H9 (cell line): Measurements from ENCODE around the gene FBXO17. TPM values are rescaled to one million over a fixed set of nuclear protein-coding genes. Genes with fewer than 3 reads are reported as not detected.
A peak's percentile ranks its signal among the peaks of the same experiment; 100 is the strongest.

ENCODE experiments used
- DNase-seq: peaks from one replicate; pipeline ENCODE4 v3.0.0-alpha.2; 2017
- H2AFZ ChIP-seq: one replicate; pipeline ENCODE4 v1.6.1; 2013; ENCODE audit warnings: mild to moderate bottlenecking, low read length, control low read depth, moderate library complexity
- H2AK5ac ChIP-seq: 2 replicates; pipeline ENCODE4 v1.6.1; 2013; ENCODE audit warnings: low read length, control low read depth, mixed read lengths; ENCODE audit not compliant: insufficient read length
- H2BK120ac ChIP-seq: one replicate; pipeline ENCODE4 v1.6.1; 2013; ENCODE audit warnings: low read depth, mild to moderate bottlenecking, low read length, control low read depth, inconsistent platforms; ENCODE audit not compliant: poor library complexity, severe bottlenecking
- H2BK12ac ChIP-seq: 2 replicates; pipeline ENCODE4 v1.6.1; 2013; ENCODE audit warnings: low read length, control low read depth, mixed read lengths, low read depth; ENCODE audit not compliant: insufficient read length
- H2BK15ac ChIP-seq: 2 replicates; pipeline ENCODE4 v1.6.1; 2013; ENCODE audit warnings: low read depth, low read length, control low read depth
- H2BK20ac ChIP-seq: one replicate; pipeline ENCODE4 v1.6.1; 2013; ENCODE audit warnings: low read depth, mild to moderate bottlenecking, low read length, control low read depth, inconsistent platforms; ENCODE audit not compliant: poor library complexity, severe bottlenecking
- H2BK5ac ChIP-seq: 2 replicates; pipeline ENCODE4 v1.6.1; 2013; ENCODE audit warnings: low read length, control low read depth, mixed read lengths; ENCODE audit not compliant: insufficient read length
- H3K14ac ChIP-seq: 2 replicates; pipeline ENCODE4 v1.6.1; 2013; ENCODE audit warnings: low read length, control low read depth; ENCODE audit not compliant: insufficient read depth
- H3K18ac ChIP-seq: 2 replicates; pipeline ENCODE4 v1.6.1; 2013; ENCODE audit warnings: low read depth, mild to moderate bottlenecking, mixed read lengths, low read length, control low read depth; ENCODE audit not compliant: insufficient read length
- H3K23ac ChIP-seq: 2 replicates; pipeline ENCODE4 v1.6.1; 2013; ENCODE audit warnings: low read length, control low read depth, mixed read lengths, low read depth; ENCODE audit not compliant: insufficient read length
- H3K23me2 ChIP-seq: 2 replicates; pipeline ENCODE4 v1.6.1; 2013; ENCODE audit warnings: low read depth, mild to moderate bottlenecking, mixed read lengths, low read length, control low read depth; ENCODE audit not compliant: insufficient read length, poor library complexity, severe bottlenecking
- H3K27ac ChIP-seq: 2 replicates; pipeline ENCODE4 v1.5.1; 2013; ENCODE audit warnings: low read length, control low read depth, mixed read lengths, low read depth; ENCODE audit not compliant: insufficient read length
- H3K27me3 ChIP-seq: 2 replicates; pipeline ENCODE4 v1.6.1; 2013; ENCODE audit warnings: low read length, control low read depth, inconsistent platforms; ENCODE audit not compliant: insufficient read depth
- H3K4ac ChIP-seq: 2 replicates; pipeline ENCODE4 v1.6.1; 2013; ENCODE audit warnings: low read depth, mild to moderate bottlenecking, control low read depth, inconsistent platforms, low read length, moderate library complexity
- H3K4me1 ChIP-seq: 2 replicates; pipeline ENCODE4 v1.6.1; 2013; ENCODE audit warnings: low read length, control low read depth, inconsistent platforms; ENCODE audit not compliant: insufficient read depth
- H3K4me2 ChIP-seq: 2 replicates; pipeline ENCODE4 v1.6.1; 2013; ENCODE audit warnings: low read length, control low read depth, mixed read lengths; ENCODE audit not compliant: insufficient read length, insufficient read depth
- H3K56ac ChIP-seq: 2 replicates; pipeline ENCODE4 v1.6.1; 2013; ENCODE audit warnings: low read depth, mild to moderate bottlenecking, mixed read lengths, low read length, control low read depth; ENCODE audit not compliant: insufficient read length
- H3K79me1 ChIP-seq: 2 replicates; pipeline ENCODE4 v1.6.1; 2013; ENCODE audit warnings: low read depth, mild to moderate bottlenecking, moderate library complexity, low read length, control low read depth, inconsistent platforms; ENCODE audit not compliant: insufficient read depth, poor library complexity, severe bottlenecking
- H3K79me2 ChIP-seq: 2 replicates; pipeline ENCODE4 v1.6.1; 2013; ENCODE audit warnings: low read length, control low read depth, inconsistent platforms; ENCODE audit not compliant: insufficient read depth
- H3K9ac ChIP-seq: 2 replicates; pipeline ENCODE4 v1.6.1; 2013; ENCODE audit warnings: low read length, control low read depth, mixed read lengths; ENCODE audit not compliant: insufficient read length; ENCODE audit errors: extremely low read depth
- H3K9me3 ChIP-seq: one replicate; pipeline ENCODE4 v1.6.1; 2013; ENCODE audit warnings: low read depth, low read length, inconsistent platforms; ENCODE audit not compliant: control insufficient read depth
- H3T11ph ChIP-seq: one replicate; pipeline ENCODE4 v1.6.1; 2013; ENCODE audit warnings: mild to moderate bottlenecking, low read length, control low read depth, inconsistent platforms
- H4K20me1 ChIP-seq: one replicate; pipeline ENCODE4 v1.6.1; 2013; ENCODE audit not compliant: control insufficient read depth, insufficient read length, insufficient read depth
- H4K5ac ChIP-seq: 2 replicates; pipeline ENCODE4 v1.6.1; 2013; ENCODE audit warnings: low read depth, mild to moderate bottlenecking, mixed read lengths, low read length, control low read depth; ENCODE audit not compliant: insufficient read length
- H4K8ac ChIP-seq: replicated peaks from 2 replicates; pipeline ENCODE4 v1.6.1; 2013; ENCODE audit warnings: low read length, control low read depth, mixed read lengths, low read depth; ENCODE audit not compliant: insufficient read length
- H4K91ac ChIP-seq: 2 replicates; pipeline ENCODE4 v1.6.1; 2013; ENCODE audit warnings: low read depth, mild to moderate bottlenecking, moderate library complexity, mixed read lengths, low read length, control low read depth; ENCODE audit not compliant: insufficient read length
- H3K27ac Mint-ChIP-seq, 3 experiments: 2 replicates in 2 of 3; 3 replicates in 1 of 3; pipeline ENCODE4 v1.8.0; 2020 to 2021; ENCODE audit warnings: mixed read lengths in 3 of 3, mild to moderate bottlenecking in 1 of 3, moderate library complexity in 1 of 3
- H3K27me3 Mint-ChIP-seq: 2 replicates; pipeline ENCODE4 v1.8.0; 2021; ENCODE audit warnings: low read depth, mild to moderate bottlenecking, moderate library complexity, mixed read lengths
- H3K36me3 Mint-ChIP-seq, 3 experiments: 2 replicates in 2 of 3; 3 replicates in 1 of 3; pipeline ENCODE4 v1.8.0; 2020 to 2021; ENCODE audit warnings: low read depth in 3 of 3, mixed read lengths in 3 of 3; ENCODE audit not compliant: insufficient read depth in 1 of 3
- H3K4me1 Mint-ChIP-seq, 2 experiments: 2 replicates each; pipeline ENCODE4 v1.8.0; 2020; ENCODE audit warnings: mixed read lengths in 2 of 2
- H3K4me3 Mint-ChIP-seq, 2 experiments: 2 replicates in 1 of 2; 3 replicates in 1 of 2; pipeline ENCODE4 v1.8.0; 2020 to 2021; ENCODE audit warnings: mild to moderate bottlenecking in 2 of 2, mixed read lengths in 2 of 2, moderate library complexity in 1 of 2
- H3K9me3 Mint-ChIP-seq, 2 experiments: 2 replicates in 1 of 2; 3 replicates in 1 of 2; pipeline ENCODE4 v1.8.0; 2020; ENCODE audit warnings: mild to moderate bottlenecking in 2 of 2, mixed read lengths in 2 of 2, moderate library complexity in 1 of 2
- WGBS: extraction: QIAGEN DNeasy Blood & Tissue Kit; methylation state at CpG from one replicate; pipeline ENCODE4 v1.1.7; 2013; ENCODE audit warnings: missing lambda C conversion rate, low lambda C conversion rate, mixed read lengths; ENCODE audit not compliant: insufficient read length; ENCODE audit errors: extremely low coverage; 5-methylcytosine and 5-hydroxymethylcytosine counted together
- total RNA-seq: library from RNA; stranded (reverse); gene quantifications from 2 replicates; pipeline ENCODE4 v1.2.1, GENCODE V29; 2021
- TF ChIP-seq, protein P1 (sequence below): fragments of 200-600 bp; sonication (generic); conservative IDR thresholded peaks from 3 replicates; pipeline ENCODE4 v1.8.0; 2021; ENCODE audit warnings: antibody characterized with exemption, mild to moderate bottlenecking

Gene FBXO17
- total RNA-seq, 1 experiment from 2014 or later = 25.5 TPM

DNA sequence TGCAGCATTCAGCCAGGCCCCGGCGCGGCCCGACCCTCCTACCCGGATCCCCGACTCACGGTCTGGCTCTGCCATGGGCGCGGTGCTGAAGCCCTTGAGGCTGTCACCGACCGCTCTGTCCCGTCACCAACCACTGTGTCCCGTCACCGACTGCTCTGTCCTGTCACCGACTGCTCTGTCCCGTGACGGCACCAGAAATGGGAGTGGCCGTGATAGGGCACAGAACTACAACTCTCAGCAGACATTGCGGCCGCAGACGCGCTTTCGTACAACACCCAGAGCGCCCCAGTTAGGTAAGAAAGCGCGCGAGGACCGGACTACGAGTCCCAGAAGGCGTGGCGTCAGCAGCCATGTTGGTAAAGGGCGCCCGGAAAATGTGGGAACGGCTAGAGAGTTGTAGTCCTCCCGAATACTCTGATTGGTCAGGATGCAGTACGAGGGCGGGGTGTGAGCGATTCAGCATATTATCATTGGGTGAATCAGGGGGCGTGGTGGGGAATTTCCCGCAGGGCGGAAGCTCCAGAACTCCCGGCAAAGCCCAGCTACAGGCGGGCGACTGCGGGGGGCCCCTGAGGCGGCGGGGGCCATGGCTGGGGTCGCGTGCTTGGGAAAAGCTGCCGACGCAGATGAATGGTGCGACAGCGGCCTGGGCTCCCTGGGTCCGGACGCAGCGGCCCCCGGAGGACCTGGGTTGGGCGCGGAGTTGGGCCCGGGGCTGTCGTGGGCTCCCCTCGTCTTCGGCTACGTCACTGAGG is 75.9 kb downstream of the FBXO17 start, which contains the start of the genes NFKBIB and SIRT2:
Gene NFKBIB (plus strand): TSS at position 523 of the 755 bp plus-strand sequence. CDS start 64 bp downstream, at position 587.
Gene SIRT2 (minus strand): TSS at position 172 of the 755 bp plus-strand sequence. CDS start 97 bp downstream, at position 75.
- peak within 1 kb of the TSS; percentile 95 for H3K14ac ChIP-seq
- H3K4me1 Mint-ChIP-seq = peaks cover 15 to 18% of the 10 kb centered on the region in 2 experiments
- H3K4me2 ChIP-seq = peak within 1 kb of the TSS; percentile 76
- peak within 1 kb of the TSS; percentile 92 for H3K18ac ChIP-seq
- no peak within 1 kb of the TSS for H2BK20ac ChIP-seq
- no peak within 1 kb of the TSS for H2BK5ac ChIP-seq
- TF ChIP-seq, protein P1, sequence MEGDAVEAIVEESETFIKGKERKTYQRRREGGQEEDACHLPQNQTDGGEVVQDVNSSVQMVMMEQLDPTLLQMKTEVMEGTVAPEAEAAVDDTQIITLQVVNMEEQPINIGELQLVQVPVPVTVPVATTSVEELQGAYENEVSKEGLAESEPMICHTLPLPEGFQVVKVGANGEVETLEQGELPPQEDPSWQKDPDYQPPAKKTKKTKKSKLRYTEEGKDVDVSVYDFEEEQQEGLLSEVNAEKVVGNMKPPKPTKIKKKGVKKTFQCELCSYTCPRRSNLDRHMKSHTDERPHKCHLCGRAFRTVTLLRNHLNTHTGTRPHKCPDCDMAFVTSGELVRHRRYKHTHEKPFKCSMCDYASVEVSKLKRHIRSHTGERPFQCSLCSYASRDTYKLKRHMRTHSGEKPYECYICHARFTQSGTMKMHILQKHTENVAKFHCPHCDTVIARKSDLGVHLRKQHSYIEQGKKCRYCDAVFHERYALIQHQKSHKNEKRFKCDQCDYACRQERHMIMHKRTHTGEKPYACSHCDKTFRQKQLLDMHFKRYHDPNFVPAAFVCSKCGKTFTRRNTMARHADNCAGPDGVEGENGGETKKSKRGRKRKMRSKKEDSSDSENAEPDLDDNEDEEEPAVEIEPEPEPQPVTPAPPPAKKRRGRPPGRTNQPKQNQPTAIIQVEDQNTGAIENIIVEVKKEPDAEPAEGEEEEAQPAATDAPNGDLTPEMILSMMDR = no peak
- no peaks in the 10 kb centered on the region for H3K9me3 ChIP-seq
- no peak within 1 kb of the TSS for H2AK5ac ChIP-seq
- H2BK120ac ChIP-seq = no peak within 1 kb of the TSS
- H4K5ac ChIP-seq = no peak within 1 kb of the TSS
- no peak within 1 kb of the TSS for H2AFZ ChIP-seq
- H3K27ac Mint-ChIP-seq = peak within 1 kb of the TSS; percentile 17 to 97 (median 88)
- no peaks in the 10 kb centered on the region for H4K20me1 ChIP-seq
- no peak within 1 kb of the TSS for H2BK12ac ChIP-seq
- H3T11ph ChIP-seq = no peak within 1 kb of the TSS
- H3K23ac ChIP-seq = no peak within 1 kb of the TSS
- H4K91ac ChIP-seq = no peak within 1 kb of the TSS
- peaks cover 2 to 10% (median 7%) of the 10 kb centered on the region in 3 experiments; a peak in 5 of 7 replicates for H3K36me3 Mint-ChIP-seq
- H2BK15ac ChIP-seq = no peak within 1 kb of the TSS
- peak within 1 kb of the TSS; percentile 81 to 86 for H3K4me3 Mint-ChIP-seq
- no CpG with 5 or more reads among the region's 64 CpGs for WGBS
- H3K9ac ChIP-seq = peak within 1 kb of the TSS; percentile 74
- no peak within 1 kb of the TSS for H3K4ac ChIP-seq
- H4K8ac ChIP-seq = no peak within 1 kb of the TSS
- peaks cover 15% of the 10 kb centered on the region for H3K27me3 Mint-ChIP-seq
- peaks cover 2% of the 10 kb centered on the region; the same call in 1 of the 2 replicates for H3K4me1 ChIP-seq
- peaks cover 0 to 3% of the 10 kb centered on the region in 2 experiments; a peak in 1 of 5 replicates for H3K9me3 Mint-ChIP-seq
- no peaks in the 10 kb centered on the region for H3K79me1 ChIP-seq
- H3K23me2 ChIP-seq = no peaks in the 10 kb centered on the region
- no peak within 1 kb of the TSS for H3K56ac ChIP-seq
- no peaks in the 10 kb centered on the region for H3K27me3 ChIP-seq
- no peak within 1 kb of the TSS for H3K27ac ChIP-seq
- peak; percentile 100 for DNase-seq
- no peaks in the 10 kb centered on the region for H3K79me2 ChIP-seq
